OCI-M1 (cell line): Measurements from ENCODE around the gene IFT81.
A peak's percentile ranks its signal among the peaks of the same experiment; 100 is the strongest.

Experiments used
- DNase-seq: peaks from one replicate; lab custom pipeline; 2025; lab: John Stamatoyannopoulos, UW

IFT81 gene

GRCh38 chr12:110157539-110157938 is 33.4 kb downstream of the IFT81 start:
- DNase-seq, result no peak

GRCh38 chr12:110159671-110160245 is 35.6 kb downstream of the IFT81 start:
- DNase-seq, result no peak

- DNase-seq, result no peak
Observed at GRCh38 chr12:110165540-110166159, 41.5 kb downstream of the IFT81 start.

GRCh38 chr12:110168732-110169455 is 44.7 kb downstream of the IFT81 start:
- no peak for DNase-seq

- DNase-seq, result no peak
Observed at GRCh38 chr12:110170535-110171185, 46.5 kb downstream of the IFT81 start.

- no peak for DNase-seq
Observed at GRCh38 chr12:110171186-110171538, 47.0 kb downstream of the IFT81 start.

- no peak for DNase-seq
Observed at GRCh38 chr12:110171636-110172035, 47.5 kb downstream of the IFT81 start.

GRCh38 chr12:110174373-110174996 is 50.3 kb downstream of the IFT81 start:
- no peak for DNase-seq

GRCh38 chr12:110175201-110175600 is 51.0 kb downstream of the IFT81 start:
- no peak for DNase-seq

- peak; percentile 19 for DNase-seq
Observed at GRCh38 chr12:110176745-110177144, 52.6 kb downstream of the IFT81 start.

GRCh38 chr12:110179291-110179690 is 55.1 kb downstream of the IFT81 start:
- DNase-seq, result no peak

- no peak for DNase-seq
Observed at GRCh38 chr12:110180591-110181005, 56.4 kb downstream of the IFT81 start.

- no peak for DNase-seq
Observed at GRCh38 chr12:110182281-110182680, 58.1 kb downstream of the IFT81 start.

GRCh38 chr12:110183386-110183785 is 59.2 kb downstream of the IFT81 start:
- no peak for DNase-seq

- no peak for DNase-seq
Observed at GRCh38 chr12:110185626-110186025, 61.5 kb downstream of the IFT81 start.

GRCh38 chr12:110186059-110186458 is 61.9 kb downstream of the IFT81 start:
- no peak for DNase-seq

GRCh38 chr12:110193196-110193595 is 69.0 kb downstream of the IFT81 start:
- DNase-seq, result peak; percentile 38

- no peak for DNase-seq
Observed at GRCh38 chr12:110197003-110197402, 72.8 kb downstream of the IFT81 start.

GRCh38 chr12:110198386-110198785 is 74.2 kb downstream of the IFT81 start:
- no peak for DNase-seq

GRCh38 chr12:110199339-110200123 is 75.4 kb downstream of the IFT81 start:
- DNase-seq, result no peak

- no peak for DNase-seq
Observed at GRCh38 chr12:110200124-110200417, 75.9 kb downstream of the IFT81 start.

- no peak for DNase-seq
Observed at GRCh38 chr12:110201995-110202394, 77.8 kb downstream of the IFT81 start.
